HL-60 (cell line): ENCODE data around the gene PARN.
"Not testable (repeated sequence)": the region's sequence is repeated elsewhere in the genome, so short reads cannot be mapped to it uniquely, and the experiment has no call there.

Experiments used
- GABPA ChIP-seq: IDR thresholded peaks from 2 replicates; pipeline ENCODE4 v1.6.1; 2012; ENCODE audit warnings: low read depth
- POLR2AphosphoS5 ChIP-seq: IDR thresholded peaks from 2 replicates; pipeline ENCODE4 v1.6.1; 2012; ENCODE audit warnings: low read depth
- SPI1 ChIP-seq: IDR thresholded peaks from 2 replicates; pipeline ENCODE4 v1.6.1; 2012; ENCODE audit warnings: low read depth, mild to moderate bottlenecking, borderline replicate concordance
- TF ChIP-seq, protein P1 (sequence below): IDR thresholded peaks from one replicate; pipeline ENCODE4 v1.5.1; 2011; ENCODE audit warnings: low read length, control low read depth, inconsistent platforms; ENCODE audit not compliant: insufficient read depth
- TF ChIP-seq, protein P2 (sequence below): IDR thresholded peaks from 2 replicates; pipeline ENCODE4 v1.6.1; 2012; ENCODE audit warnings: low read depth; ENCODE audit not compliant: insufficient replicate concordance

DNA sequence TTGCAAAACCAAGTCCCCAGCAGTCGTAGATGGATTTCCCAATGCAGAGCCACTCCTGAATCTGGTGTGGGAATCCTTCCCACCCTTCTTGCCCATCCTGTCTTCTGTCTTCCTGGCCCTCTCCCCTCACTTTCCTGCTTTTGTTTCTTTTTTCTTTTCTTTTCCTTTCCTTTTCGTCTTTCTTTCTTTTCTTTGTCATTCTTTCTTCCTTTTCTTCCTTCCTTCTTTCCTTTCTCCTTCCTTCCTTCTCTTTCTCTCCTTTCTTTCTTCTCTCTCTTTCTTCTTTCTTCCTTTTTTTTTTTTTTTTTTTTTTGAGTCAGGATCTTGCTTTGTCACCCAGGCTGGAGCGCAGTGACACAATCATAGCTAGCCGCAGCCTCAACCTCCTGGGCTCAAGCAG is 209.8 kb downstream of the PARN start:
- TF ChIP-seq, protein P1, sequence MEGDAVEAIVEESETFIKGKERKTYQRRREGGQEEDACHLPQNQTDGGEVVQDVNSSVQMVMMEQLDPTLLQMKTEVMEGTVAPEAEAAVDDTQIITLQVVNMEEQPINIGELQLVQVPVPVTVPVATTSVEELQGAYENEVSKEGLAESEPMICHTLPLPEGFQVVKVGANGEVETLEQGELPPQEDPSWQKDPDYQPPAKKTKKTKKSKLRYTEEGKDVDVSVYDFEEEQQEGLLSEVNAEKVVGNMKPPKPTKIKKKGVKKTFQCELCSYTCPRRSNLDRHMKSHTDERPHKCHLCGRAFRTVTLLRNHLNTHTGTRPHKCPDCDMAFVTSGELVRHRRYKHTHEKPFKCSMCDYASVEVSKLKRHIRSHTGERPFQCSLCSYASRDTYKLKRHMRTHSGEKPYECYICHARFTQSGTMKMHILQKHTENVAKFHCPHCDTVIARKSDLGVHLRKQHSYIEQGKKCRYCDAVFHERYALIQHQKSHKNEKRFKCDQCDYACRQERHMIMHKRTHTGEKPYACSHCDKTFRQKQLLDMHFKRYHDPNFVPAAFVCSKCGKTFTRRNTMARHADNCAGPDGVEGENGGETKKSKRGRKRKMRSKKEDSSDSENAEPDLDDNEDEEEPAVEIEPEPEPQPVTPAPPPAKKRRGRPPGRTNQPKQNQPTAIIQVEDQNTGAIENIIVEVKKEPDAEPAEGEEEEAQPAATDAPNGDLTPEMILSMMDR, result not testable (repeated sequence)
- TF ChIP-seq, protein P2, sequence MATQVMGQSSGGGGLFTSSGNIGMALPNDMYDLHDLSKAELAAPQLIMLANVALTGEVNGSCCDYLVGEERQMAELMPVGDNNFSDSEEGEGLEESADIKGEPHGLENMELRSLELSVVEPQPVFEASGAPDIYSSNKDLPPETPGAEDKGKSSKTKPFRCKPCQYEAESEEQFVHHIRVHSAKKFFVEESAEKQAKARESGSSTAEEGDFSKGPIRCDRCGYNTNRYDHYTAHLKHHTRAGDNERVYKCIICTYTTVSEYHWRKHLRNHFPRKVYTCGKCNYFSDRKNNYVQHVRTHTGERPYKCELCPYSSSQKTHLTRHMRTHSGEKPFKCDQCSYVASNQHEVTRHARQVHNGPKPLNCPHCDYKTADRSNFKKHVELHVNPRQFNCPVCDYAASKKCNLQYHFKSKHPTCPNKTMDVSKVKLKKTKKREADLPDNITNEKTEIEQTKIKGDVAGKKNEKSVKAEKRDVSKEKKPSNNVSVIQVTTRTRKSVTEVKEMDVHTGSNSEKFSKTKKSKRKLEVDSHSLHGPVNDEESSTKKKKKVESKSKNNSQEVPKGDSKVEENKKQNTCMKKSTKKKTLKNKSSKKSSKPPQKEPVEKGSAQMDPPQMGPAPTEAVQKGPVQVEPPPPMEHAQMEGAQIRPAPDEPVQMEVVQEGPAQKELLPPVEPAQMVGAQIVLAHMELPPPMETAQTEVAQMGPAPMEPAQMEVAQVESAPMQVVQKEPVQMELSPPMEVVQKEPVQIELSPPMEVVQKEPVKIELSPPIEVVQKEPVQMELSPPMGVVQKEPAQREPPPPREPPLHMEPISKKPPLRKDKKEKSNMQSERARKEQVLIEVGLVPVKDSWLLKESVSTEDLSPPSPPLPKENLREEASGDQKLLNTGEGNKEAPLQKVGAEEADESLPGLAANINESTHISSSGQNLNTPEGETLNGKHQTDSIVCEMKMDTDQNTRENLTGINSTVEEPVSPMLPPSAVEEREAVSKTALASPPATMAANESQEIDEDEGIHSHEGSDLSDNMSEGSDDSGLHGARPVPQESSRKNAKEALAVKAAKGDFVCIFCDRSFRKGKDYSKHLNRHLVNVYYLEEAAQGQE, result not testable (repeated sequence)
- TF ChIP-seq POLR2AphosphoS5, SPI1, GABPA: not testable (repeated sequence)
